GM12878 (cell line): ENCODE measurements around the gene CSF2.

ENCODE experiments used
- CREM ChIP-seq: IDR thresholded peaks from 2 replicates; pipeline ENCODE4 v1.6.1; 2014; ENCODE audit warnings: antibody characterized with exemption, low read depth
- EGR1 ChIP-seq, 2 experiments: IDR thresholded peaks; 1 replicate in 1 of 2; 2 replicates in 1 of 2; pipeline ENCODE4 v1.6.1; 2011 to 2012; ENCODE audit warnings: low read depth in 2 of 2, low read length in 2 of 2, borderline replicate concordance in 1 of 2, mild to moderate bottlenecking in 1 of 2, moderate library complexity in 1 of 2
- ESRRA ChIP-seq: IDR thresholded peaks from 2 replicates; pipeline ENCODE4 v1.6.1; 2012; ENCODE audit warnings: mild to moderate bottlenecking, low read length, improper control_type of control experiment
- EZH2 ChIP-seq: IDR thresholded peaks from 2 replicates; pipeline ENCODE4 v1.6.1; 2012; ENCODE audit warnings: low read depth, mild to moderate bottlenecking, control low read depth, inconsistent platforms, low read length, borderline replicate concordance; ENCODE audit not compliant: control insufficient read depth
- POLR2A ChIP-seq: IDR thresholded peaks from 2 replicates; pipeline ENCODE4 v1.6.1; 2011; ENCODE audit warnings: low read depth, mild to moderate bottlenecking, low read length
- POLR2AphosphoS2 ChIP-seq: IDR thresholded peaks from 2 replicates; pipeline ENCODE4 v1.6.1; 2011; ENCODE audit warnings: low read depth, mild to moderate bottlenecking, low read length, improper control_type of control experiment, moderate library complexity
- RAD21 ChIP-seq: IDR thresholded peaks from 2 replicates; pipeline ENCODE4 v1.6.1; 2011; ENCODE audit warnings: mild to moderate bottlenecking, low read depth, low read length, moderate library complexity; ENCODE audit not compliant: insufficient read depth
- RFX5 ChIP-seq: IDR thresholded peaks from 2 replicates; pipeline ENCODE4 v1.6.1; 2011; ENCODE audit warnings: low read depth, low read length, improper control_type of control experiment
- SIN3A ChIP-seq: IDR thresholded peaks from 2 replicates; pipeline ENCODE4 v1.6.1; 2012; ENCODE audit warnings: low read depth, low read length, improper control_type of control experiment
- SP1 ChIP-seq: IDR thresholded peaks from one replicate; pipeline ENCODE4 v1.6.1; 2011; ENCODE audit warnings: low read depth, low read length
- TF ChIP-seq, protein P1 (sequence below), 3 experiments: IDR thresholded peaks in 2 of 3; conservative IDR thresholded peaks in 1 of 3; 2 replicates each; pipeline ENCODE4 v1.5.1; 2011; ENCODE audit warnings: low read depth in 3 of 3, low read length in 3 of 3, mild to moderate bottlenecking in 3 of 3, control low read depth in 2 of 3, moderate library complexity in 2 of 3, inconsistent platforms in 1 of 3, mixed read lengths in 1 of 3; ENCODE audit not compliant: control insufficient read depth in 2 of 3, insufficient read depth in 1 of 3; ENCODE audit errors: extremely low read depth in 1 of 3
- TF ChIP-seq, protein P2 (sequence below): fragments of 450-650 bp; IDR thresholded peaks from 2 replicates; pipeline ENCODE4 v1.6.1; 2016; ENCODE audit warnings: mild to moderate bottlenecking
- TF ChIP-seq, protein P3 (sequence below): IDR thresholded peaks from 2 replicates; pipeline ENCODE4 v1.6.1; 2012; ENCODE audit warnings: mild to moderate bottlenecking, low read depth, low read length

GRCh38 chr5:132027027-132027426, 46.6 kb upstream of the CSF2 start:
- TF ChIP-seq, protein P1, sequence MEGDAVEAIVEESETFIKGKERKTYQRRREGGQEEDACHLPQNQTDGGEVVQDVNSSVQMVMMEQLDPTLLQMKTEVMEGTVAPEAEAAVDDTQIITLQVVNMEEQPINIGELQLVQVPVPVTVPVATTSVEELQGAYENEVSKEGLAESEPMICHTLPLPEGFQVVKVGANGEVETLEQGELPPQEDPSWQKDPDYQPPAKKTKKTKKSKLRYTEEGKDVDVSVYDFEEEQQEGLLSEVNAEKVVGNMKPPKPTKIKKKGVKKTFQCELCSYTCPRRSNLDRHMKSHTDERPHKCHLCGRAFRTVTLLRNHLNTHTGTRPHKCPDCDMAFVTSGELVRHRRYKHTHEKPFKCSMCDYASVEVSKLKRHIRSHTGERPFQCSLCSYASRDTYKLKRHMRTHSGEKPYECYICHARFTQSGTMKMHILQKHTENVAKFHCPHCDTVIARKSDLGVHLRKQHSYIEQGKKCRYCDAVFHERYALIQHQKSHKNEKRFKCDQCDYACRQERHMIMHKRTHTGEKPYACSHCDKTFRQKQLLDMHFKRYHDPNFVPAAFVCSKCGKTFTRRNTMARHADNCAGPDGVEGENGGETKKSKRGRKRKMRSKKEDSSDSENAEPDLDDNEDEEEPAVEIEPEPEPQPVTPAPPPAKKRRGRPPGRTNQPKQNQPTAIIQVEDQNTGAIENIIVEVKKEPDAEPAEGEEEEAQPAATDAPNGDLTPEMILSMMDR (IDR thresholded peaks at IDR 0.05 in 2 of 3, conservative IDR thresholded peaks at IDR 0.05 in 1 of 3; ENCODE audit: control insufficient read depth in 2 of 3, extremely low read depth in 1 of 3, insufficient read depth in 1 of 3, low read depth in 3 of 3, low read length in 3 of 3) = no peak
- no peak for TF ChIP-seq EZH2
- no peak for TF ChIP-seq POLR2AphosphoS2
- no peak for TF ChIP-seq SP1
- no peak for TF ChIP-seq ESRRA
- TF ChIP-seq EGR1 (IDR thresholded peaks at IDR 0.05; ENCODE audit: borderline replicate concordance in 1 of 2, low read depth in 2 of 2, low read length in 2 of 2) = no peak
- TF ChIP-seq CREM = no peak
- TF ChIP-seq RFX5 = no peak
- no peak for TF ChIP-seq SIN3A
- TF ChIP-seq, protein P2, sequence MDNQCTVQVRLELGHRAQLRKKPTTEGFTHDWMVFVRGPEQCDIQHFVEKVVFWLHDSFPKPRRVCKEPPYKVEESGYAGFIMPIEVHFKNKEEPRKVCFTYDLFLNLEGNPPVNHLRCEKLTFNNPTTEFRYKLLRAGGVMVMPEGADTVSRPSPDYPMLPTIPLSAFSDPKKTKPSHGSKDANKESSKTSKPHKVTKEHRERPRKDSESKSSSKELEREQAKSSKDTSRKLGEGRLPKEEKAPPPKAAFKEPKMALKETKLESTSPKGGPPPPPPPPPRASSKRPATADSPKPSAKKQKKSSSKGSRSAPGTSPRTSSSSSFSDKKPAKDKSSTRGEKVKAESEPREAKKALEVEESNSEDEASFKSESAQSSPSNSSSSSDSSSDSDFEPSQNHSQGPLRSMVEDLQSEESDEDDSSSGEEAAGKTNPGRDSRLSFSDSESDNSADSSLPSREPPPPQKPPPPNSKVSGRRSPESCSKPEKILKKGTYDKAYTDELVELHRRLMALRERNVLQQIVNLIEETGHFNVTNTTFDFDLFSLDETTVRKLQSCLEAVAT = no peak
- TF ChIP-seq, protein P3, sequence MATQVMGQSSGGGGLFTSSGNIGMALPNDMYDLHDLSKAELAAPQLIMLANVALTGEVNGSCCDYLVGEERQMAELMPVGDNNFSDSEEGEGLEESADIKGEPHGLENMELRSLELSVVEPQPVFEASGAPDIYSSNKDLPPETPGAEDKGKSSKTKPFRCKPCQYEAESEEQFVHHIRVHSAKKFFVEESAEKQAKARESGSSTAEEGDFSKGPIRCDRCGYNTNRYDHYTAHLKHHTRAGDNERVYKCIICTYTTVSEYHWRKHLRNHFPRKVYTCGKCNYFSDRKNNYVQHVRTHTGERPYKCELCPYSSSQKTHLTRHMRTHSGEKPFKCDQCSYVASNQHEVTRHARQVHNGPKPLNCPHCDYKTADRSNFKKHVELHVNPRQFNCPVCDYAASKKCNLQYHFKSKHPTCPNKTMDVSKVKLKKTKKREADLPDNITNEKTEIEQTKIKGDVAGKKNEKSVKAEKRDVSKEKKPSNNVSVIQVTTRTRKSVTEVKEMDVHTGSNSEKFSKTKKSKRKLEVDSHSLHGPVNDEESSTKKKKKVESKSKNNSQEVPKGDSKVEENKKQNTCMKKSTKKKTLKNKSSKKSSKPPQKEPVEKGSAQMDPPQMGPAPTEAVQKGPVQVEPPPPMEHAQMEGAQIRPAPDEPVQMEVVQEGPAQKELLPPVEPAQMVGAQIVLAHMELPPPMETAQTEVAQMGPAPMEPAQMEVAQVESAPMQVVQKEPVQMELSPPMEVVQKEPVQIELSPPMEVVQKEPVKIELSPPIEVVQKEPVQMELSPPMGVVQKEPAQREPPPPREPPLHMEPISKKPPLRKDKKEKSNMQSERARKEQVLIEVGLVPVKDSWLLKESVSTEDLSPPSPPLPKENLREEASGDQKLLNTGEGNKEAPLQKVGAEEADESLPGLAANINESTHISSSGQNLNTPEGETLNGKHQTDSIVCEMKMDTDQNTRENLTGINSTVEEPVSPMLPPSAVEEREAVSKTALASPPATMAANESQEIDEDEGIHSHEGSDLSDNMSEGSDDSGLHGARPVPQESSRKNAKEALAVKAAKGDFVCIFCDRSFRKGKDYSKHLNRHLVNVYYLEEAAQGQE = no peak
- no peak for TF ChIP-seq POLR2A
- TF ChIP-seq RAD21 = no peak
